EH (cell line): ENCODE measurements around the gene COMP.
"Not testable (repeated sequence)": the region's sequence is repeated elsewhere in the genome, so short reads cannot be mapped to it uniquely, and the experiment has no call there.

Experiments
- DNase-seq: peaks from one replicate; pipeline ENCODE4 v3.0.0-alpha.2; 2015; ENCODE audit warnings: low read depth

COMP gene

GRCh38 chr19:18790566-18791314, at the start of gene COMP:
COMP (minus strand) TSS chr19:18791305; CDS start chr19:18791269, 36 bp downstream.
- DNase-seq = no peak

- no peak for DNase-seq
Measured at GRCh38 chr19:18840288-18841267, 49.5 kb upstream of the COMP start.

- DNase-seq = no peak
Measured at GRCh38 chr19:18839465-18840287, 48.6 kb upstream of the COMP start.

- DNase-seq = no peak
Measured at GRCh38 chr19:18834644-18834984, 43.5 kb upstream of the COMP start.

GRCh38 chr19:18833849-18834643, 42.9 kb upstream of the COMP start:
- peak; percentile 9 for DNase-seq

GRCh38 chr19:18833141-18833476, 42.0 kb upstream of the COMP start:
- peak; percentile 20 for DNase-seq

GRCh38 chr19:18832306-18833140, 41.4 kb upstream of the COMP start:
- peak; percentile 42 for DNase-seq

- peak; percentile 91 for DNase-seq
Measured at GRCh38 chr19:18831524-18832305, 40.6 kb upstream of the COMP start, which contains the start of gene UPF1. UPF1 (plus strand) TSS chr19:18831959; CDS start chr19:18832210, 251 bp downstream.

- DNase-seq = no peak
Measured at GRCh38 chr19:18830488-18830887, 39.4 kb upstream of the COMP start.

- DNase-seq = no peak
Measured at GRCh38 chr19:18828786-18829185, 37.7 kb upstream of the COMP start.

- no peak for DNase-seq
Measured at GRCh38 chr19:18817574-18817973, 26.5 kb upstream of the COMP start.

GRCh38 chr19:18816645-18817044, 25.5 kb upstream of the COMP start:
- not testable (repeated sequence) for DNase-seq

GRCh38 chr19:18815673-18816072, 24.6 kb upstream of the COMP start:
- DNase-seq = no peak

- peak; percentile 47 for DNase-seq
Measured at GRCh38 chr19:18814063-18814462, 23.0 kb upstream of the COMP start.

GRCh38 chr19:18811638-18812037, 20.5 kb upstream of the COMP start:
- DNase-seq = not testable (repeated sequence)

- DNase-seq = peak; percentile 86
Measured at GRCh38 chr19:18809149-18809868, 18.2 kb upstream of the COMP start.

GRCh38 chr19:18807861-18808331, 16.8 kb upstream of the COMP start:
- peak; percentile 77 for DNase-seq

- DNase-seq = no peak
Measured at GRCh38 chr19:18804643-18805042, 13.5 kb upstream of the COMP start.

- DNase-seq = no peak
Measured at GRCh38 chr19:18804139-18804601, 13.1 kb upstream of the COMP start.
